HG02798 (cell line): Measurements from ENCODE around the gene SLC6A7.

ENCODE experiments used
- ATAC-seq: cut with Tn5 transposase; IDR thresholded peaks from one replicate; pipeline ENCODE4 v1.9.1; 2021; ENCODE audit warnings: mild to moderate bottlenecking; ENCODE audit not compliant: unreplicated experiment, poor library complexity

Gene SLC6A7

DNA sequence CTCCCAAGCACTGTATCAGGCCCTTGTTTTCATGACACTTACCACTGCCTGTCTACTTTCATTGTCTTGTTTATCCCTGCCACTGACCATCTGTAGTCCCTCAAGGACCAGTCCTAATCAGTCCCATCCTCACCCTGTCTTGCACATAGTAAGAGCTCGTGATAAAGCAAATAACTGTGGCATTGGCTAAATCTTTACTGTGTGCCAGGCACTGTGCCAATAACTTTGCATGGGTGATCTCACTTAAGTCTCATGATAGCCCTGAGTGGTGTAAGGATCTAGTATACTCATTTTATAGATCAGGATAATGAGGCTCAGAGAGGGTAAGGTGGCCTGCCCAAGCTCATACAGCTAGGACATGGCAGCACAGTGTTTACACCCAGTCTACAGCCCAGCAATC is 17.7 kb upstream of the SLC6A7 start:
- ATAC-seq, result no peak

DNA sequence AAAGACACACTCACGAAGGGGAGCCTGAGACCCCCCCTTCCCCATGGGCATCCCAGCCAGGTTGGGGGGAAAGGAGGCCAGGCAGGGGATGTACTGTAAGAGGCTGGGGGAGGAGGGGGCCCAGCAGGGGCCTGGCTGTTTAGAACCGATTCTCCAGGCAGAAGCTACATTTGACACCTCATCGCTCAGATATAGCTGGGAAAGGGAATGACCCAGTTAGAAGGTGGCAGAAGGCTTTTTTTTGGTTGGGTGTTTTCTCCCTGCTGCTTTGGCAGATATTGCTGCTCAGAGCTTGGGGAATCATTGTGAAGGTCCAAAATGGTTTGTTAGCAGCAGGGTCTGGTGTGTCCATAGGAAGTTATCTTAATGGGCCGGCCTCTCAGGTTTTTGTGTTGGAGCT is 17.3 kb upstream of the SLC6A7 start:
- ATAC-seq, result no peak

DNA sequence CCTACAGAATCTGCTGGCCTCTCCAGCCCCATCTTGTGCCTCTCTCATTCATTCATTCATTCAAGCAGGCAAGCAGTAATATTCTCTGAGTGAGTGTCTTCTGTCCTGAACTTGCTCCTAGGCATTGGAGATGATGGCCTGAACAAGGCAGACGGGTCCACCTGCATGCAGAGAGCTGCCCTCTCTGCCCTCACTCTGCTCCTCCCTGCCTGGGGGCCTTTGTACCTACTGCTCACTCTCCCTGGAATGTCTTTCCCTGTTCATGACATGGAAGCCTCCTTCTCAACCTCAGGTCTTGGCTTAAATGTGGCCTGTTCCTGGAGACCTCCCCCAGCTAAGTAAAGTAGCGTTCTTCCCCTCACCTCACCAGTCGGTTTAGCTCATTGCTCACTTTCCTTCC is 16.7 kb upstream of the SLC6A7 start:
- no peak for ATAC-seq

DNA sequence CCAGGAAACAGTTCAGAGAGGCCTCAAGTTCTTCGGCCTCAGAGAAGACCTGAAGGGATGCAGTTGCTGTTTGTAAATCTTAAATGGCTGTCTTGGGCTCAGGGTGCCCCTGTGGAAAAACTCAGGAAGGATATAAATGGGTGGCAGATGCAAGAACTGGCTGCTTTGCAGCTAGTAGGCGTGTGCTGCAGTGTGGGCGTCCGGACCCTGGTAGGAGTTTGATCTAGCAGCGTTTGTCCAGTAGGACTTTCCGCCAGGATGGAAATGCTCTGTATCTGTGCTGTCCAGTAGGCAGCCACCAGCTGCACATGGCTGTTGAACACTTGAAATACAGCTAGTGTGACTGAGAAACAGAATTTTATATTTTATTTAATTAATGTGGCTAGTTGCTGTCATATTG is 15.6 kb upstream of the SLC6A7 start:
- no peak for ATAC-seq

DNA sequence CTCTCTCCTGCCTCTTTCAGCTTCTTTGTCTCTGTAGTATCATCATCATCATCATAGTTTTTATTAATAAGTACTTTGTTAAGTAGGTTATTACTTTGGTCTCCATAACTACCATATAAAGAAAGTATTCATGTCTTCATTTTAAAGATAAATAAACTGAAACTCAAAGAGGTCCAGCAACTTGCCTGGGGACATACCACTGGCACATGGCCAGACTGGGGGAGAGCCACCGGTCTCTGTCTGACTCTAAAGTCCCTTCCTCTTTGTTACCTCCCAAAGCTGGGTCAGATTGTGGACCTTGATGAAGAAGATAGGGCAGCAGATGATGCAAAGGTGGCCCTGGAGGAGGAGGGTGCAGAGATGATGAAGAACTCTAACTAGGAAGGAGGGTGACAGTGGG is 14.8 kb upstream of the SLC6A7 start:
- no peak for ATAC-seq

DNA sequence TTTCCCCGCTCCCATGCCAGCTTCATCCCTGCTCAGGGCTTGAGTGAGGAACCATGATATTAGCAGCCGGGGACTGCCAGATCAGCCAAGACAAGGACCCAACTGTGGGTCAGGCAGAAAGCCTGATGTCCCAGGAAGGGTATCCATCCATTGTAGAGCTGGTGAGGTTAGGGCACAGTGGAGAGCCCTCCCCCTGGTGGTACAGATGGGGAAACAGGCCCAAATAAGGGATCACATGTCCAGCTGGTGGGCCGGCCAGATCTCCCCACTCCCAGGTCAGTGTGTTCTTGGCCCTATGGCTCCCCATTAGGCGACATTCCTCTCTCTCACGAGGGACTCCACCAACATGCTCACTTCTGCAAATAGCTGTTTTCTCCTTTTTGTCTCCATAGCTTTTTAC is 14.3 kb upstream of the SLC6A7 start:
- ATAC-seq, result no peak

DNA sequence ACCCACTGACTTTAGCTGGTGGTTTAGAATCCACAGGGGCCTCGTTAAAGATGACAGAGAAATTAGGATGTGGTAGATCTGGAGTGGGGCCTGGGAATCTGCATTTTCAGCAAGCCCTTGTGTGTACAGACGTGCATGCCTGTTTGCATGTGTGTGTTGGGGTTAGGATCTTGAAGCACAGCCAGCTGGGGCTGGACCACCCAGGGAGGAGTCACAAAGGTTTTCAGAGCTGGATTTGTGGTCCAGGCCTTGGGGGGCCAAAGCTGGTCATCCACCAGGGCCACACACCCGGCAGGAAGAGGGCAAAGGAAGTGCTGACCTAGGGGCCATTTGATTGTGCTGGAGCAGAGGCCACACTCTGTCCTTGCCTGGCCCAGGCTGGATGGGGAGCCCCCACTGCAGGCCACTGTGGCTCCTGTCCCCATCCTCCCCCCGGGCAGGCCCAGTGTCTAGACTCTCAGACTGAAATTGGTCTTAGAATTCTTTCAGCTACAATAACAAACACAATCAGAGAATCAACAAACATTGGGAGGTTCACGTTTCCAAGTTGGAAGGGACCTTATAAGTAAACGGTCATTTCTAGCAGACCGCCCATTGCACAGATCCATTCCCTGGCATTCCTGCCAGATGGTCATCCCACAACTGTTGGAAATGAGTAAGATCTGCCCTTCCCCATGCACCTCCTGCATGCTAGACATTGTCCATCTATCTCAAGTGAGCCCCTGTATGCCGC is 13.0 kb upstream of the SLC6A7 start:
- ATAC-seq, result no peak

DNA sequence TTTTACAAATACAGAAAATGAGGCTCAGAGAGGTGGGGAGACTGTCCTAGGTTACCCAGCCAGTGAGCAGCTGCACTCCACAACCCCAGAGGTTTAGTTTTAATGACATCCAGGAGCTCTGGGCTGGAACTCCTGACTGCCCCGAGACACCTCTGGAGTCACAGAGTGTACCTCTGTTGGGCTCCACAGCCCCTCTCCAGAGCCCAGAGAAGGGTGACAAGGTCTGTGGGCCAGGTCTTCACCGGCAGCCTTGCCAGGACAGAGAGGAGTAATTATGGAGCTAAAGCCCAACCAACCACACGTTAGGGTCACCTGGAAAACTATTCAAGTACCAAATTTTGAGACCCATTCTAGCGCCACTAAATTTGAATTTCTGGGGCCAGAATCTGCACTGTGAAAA is 12.1 kb upstream of the SLC6A7 start:
- no peak for ATAC-seq

DNA sequence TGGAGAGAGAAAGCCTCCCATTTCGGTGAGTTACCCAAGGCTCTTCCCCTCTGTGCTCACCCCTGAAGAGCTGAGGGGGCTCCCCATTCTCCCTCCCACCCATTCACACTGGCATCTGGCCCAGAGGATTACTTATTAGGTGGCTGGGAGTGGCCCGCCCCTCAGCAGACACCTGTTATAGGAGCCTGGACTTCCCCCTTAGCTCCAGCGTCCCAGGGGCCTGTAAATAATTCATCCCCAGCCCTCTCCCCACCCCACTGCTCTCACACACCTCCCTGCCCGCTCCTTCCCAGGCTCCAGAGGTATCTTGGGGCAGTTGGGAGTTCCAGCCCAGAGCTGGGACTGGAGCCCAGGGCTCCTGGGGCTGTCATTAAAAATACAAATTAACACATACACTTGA is 11.6 kb upstream of the SLC6A7 start:
- peak; percentile 38 for ATAC-seq

DNA sequence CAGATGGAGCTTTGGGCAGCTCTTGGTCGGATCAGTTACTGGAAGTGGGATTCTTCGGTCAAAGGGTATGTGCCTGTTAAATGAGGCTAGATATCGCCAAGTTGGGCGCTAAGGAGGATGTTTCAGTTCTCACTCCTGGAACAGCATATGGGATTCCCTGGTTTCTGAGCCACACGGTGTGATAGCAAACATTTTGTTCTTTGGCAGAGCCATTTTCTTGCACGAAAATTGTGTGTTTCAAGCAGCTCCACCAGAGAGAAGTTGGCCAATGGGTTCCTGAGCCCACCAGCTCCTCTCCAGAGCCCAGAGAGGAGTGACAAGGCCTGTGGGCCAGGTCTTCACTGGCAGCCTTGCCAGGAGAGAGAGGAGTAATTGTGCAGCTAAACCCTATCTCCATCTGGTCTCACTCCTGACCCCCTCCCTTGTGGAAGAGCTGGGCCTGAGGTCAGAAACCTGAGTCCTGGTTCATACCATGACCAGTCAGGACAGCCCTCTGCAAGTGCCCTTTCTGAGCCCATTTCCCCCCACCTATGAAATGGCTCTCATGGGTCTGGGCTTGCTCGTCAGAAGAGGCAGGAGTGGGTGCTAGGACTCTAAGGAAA is 10.7 kb upstream of the SLC6A7 start:
- no peak for ATAC-seq

DNA sequence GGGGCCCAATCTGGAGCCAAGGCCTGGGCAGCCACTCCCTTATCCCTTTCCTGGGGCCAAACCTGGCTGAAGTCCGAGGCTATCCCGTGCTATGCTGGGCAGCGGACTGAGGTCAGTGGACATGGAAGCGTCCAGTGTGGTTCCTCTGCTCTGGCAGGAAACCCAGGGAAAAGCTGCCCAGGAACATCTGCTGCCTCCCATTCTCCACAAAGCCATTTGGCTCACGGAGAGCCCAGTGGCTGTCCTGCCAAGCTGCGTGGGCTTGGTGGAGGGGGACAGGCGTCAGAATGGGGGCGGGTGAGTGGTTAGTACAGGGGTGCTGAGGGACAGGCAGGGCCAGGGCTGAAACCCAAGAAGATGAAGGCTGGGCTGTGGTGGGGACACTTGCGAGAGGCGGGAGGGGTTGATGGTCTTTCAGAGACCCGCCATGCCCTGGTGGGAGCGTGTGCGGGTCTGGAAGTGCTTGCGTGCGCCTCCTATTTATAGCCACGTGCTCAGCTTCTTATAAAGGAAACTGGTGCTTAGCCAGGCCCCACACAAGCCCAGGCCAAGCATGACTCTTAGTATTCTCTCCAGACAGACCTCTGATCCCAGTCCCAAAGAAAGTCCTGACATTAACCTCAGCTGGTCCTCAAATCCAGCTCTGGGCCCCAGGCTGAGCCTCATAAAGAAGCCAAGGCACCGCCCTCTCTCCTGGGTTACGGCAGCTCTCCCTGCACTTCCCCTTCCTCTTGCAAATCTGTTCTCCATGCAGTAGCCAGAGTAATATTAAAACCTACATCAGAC is 9.4 kb upstream of the SLC6A7 start:
- no peak for ATAC-seq

DNA sequence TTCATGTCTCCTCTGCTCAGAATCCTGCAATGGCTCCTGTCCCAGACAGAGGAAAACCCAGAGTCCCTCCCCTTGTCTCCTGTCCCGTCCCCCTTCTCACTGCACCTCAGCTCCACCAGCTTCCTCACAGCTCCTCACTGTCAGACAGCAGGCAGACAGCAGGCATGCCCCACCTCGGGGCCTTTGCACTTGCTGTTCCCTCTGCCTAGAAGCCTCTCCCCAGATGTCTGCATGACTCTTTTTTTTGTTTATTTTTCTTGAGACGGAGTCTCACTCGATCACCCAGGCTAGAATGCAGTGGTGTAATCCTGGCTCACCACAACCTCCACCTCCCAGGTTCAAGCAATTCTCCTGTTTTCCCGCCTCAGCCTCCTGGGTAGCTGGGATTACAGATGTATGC is 8.8 kb upstream of the SLC6A7 start:
- no peak for ATAC-seq

DNA sequence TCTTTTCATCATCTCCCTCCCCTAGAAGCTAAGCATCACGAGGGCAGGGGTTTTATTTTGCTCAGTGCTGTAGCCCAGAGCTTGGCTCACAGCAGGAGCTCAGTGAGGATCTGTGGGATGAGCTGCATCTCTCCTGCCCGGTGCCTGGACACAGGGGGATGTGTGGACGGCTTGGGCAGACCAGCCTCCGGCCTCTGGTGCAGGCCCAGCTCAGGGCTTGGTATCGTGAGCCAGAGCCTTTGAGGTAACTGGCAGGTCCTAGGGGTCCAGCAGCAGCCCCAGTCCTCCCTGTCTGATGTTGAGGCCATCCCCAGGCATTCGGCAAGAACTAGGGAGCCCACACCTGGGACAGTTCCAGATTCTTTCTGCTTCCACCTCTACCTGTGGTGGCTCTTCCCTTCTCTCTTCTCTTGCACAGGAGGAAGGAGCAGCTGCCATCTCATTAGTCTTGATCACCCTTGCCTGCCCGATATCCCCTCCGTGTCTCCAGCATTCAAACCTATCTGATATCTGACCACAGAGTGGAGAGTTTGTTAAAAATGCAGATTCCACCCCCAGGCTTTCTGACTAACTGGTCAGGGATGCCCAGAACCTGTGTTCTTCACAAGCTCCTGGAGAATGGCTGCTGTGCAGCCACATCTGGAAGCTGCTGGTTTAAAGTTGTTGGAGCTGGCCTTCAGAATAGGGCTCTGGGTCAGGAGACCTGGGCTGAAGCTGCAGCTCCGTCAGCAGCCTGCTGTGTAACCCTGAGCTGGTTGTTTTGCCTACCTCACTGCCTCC is 7.9 kb upstream of the SLC6A7 start:
- ATAC-seq, result no peak

DNA sequence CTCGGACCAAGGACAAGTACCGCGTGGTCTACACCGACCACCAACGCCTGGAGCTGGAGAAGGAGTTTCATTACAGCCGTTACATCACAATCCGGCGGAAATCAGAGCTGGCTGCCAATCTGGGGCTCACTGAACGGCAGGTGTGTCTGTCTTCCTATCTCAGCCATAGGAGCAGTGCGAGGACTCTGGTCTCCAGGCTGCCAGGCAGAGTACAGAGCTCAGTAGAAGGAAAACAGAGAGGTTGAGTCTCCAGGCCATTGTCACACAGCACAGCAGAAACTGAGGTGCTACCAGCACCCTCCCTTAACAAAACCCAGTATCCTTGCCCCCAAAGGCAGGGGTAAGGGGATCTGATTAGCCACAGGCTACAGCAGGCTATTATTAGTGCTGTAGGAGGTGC is 7.1 kb upstream of the SLC6A7 start:
- no peak for ATAC-seq

DNA sequence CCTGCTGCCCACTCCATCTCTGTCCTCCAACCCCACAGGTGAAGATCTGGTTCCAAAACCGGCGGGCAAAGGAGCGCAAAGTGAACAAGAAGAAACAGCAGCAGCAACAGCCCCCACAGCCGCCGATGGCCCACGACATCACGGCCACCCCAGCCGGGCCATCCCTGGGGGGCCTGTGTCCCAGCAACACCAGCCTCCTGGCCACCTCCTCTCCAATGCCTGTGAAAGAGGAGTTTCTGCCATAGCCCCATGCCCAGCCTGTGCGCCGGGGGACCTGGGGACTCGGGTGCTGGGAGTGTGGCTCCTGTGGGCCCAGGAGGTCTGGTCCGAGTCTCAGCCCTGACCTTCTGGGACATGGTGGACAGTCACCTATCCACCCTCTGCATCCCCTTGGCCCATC is 6.4 kb upstream of the SLC6A7 start:
- no peak for ATAC-seq

DNA sequence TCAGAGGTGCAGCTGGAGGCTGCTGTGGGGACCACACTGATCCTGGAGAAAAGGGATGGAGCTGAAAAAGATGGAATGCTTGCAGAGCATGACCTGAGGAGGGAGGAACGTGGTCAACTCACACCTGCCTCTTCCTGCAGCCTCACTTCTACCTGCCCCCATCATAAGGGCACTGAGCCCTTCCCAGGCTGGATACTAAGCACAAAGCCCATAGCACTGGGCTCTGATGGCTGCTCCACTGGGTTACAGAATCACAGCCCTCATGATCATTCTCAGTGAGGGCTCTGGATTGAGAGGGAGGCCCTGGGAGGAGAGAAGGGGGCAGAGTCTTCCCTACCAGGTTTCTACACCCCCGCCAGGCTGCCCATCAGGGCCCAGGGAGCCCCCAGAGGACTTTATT is 5.9 kb upstream of the SLC6A7 start:
- ATAC-seq, result no peak

DNA sequence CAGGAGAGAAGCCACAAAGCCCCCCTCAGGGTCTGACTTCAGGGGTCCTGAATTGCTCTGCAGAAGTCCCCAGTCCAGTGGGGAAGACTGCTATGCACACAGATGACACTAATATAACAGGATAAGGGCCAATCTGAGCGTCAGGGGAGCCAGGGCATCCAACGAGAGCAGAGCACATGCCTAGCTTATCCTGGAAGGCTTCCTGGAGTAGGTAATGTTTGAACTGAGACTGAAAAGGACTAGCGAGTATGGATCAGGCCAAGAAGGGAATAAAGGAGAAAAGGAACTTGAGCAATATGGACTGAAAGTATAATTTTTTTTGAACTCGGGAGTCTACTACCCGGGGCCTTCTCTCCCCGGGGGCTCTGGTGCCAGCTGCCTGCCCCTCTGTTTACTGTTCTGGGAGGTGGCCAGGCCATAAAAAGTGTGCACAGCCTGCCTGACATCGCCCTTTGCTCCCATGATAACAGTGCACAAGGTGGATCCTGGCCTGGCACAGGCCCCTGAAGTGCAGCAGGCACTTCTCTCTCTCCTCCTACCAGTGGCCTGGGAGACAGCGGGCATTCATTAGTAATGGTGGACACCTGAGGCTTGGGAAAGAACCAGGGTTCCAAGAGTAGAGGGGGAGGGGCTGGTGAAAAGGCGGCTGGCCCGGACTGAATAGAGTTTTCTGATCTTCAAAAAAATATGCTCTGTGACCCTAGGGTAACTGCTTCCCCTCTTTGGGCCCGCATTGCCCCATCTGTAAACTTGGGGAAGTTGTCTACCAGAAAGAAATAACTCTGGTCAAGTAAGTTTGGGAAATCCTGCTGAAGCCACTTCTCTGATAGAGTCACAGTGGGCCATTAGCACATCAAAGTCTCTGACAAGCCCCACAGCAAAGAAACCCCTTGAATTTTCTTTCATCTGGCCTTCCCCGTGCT is 4.6 kb upstream of the SLC6A7 start:
- no peak for ATAC-seq

DNA sequence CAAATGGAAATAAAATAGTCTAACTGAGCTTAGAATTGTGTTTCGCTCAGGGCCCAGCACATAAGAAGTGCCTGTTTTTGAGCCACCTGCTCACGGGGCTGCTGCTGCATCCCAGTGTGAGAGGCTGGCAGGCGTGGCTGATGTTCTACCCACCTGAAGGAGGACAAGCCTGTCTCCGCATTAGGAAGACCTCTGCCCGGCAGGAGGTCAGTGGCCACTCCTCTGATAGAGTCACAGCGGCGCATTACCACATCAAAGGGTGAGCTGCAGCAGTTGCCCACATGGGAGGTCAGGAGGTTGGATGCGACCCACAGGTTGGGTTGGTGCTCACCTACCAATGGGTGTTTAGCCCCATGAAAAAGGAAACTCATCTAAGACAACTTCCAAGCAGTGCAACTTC is 3.7 kb upstream of the SLC6A7 start:
- ATAC-seq, result no peak

DNA sequence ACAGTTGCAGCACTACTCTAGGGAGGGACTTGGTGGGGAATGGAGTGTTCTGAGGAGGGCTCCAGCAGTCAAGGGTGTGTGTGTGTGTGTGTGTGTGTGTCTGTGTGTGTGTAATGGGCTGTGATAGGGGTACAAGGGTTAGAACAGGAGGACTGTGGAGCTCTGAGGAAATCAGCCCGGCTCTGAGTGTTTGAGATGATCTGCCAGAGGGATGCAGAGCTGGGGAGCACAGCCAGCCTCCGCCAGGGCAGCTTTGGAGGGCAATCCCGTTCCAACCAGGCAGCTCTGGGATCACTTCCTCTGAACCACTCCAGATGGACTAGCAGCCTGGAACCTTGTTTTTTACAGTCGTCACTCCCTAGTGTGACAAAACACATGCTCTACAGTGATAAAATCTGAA is 3.0 kb upstream of the SLC6A7 start:
- ATAC-seq, result no peak
